ENCODE results near the gene ZFYVE27.

ZFYVE27 gene

GRCh38 chr10:97757471-97757870, 20.5 kb downstream of the ZFYVE27 start:
- no peak for TF ChIP-seq CTCF (IDR thresholded peaks at IDR 0.05; ENCODE audit: extremely low read depth, insufficient read depth, missing control alignments)
- in situ Hi-C loops (cut with MboI; ENCODE audit: low pct_unique_long_range_greater_than_20kb, low sequenced_read_pairs, unreplicated experiment), result no loop called here
- no peak for DNase-seq (ENCODE audit: low spot score)

- DNase-seq (ENCODE audit: low spot score), result peak; percentile 78
- in situ Hi-C loops (cut with MboI; ENCODE audit: low pct_unique_long_range_greater_than_20kb, low sequenced_read_pairs, unreplicated experiment), result no loop called here
- peak; percentile 88 for TF ChIP-seq CTCF (IDR thresholded peaks at IDR 0.05; ENCODE audit: extremely low read depth, insufficient read depth, missing control alignments)
These were observed 22.4 kb downstream of the ZFYVE27 start for GRCh38 chr10:97759158-97759887.

GRCh38 chr10:97759946-97760345, 23.0 kb downstream of the ZFYVE27 start:
- no peak for TF ChIP-seq CTCF (IDR thresholded peaks at IDR 0.05; ENCODE audit: extremely low read depth, insufficient read depth, missing control alignments)
- in situ Hi-C loops (cut with MboI; ENCODE audit: low pct_unique_long_range_greater_than_20kb, low sequenced_read_pairs, unreplicated experiment), result no loop called here
- no peak for DNase-seq (ENCODE audit: low spot score)

- DNase-seq (ENCODE audit: low spot score), result no peak
- TF ChIP-seq CTCF (IDR thresholded peaks at IDR 0.05; ENCODE audit: extremely low read depth, insufficient read depth, missing control alignments), result no peak
- in situ Hi-C loops (cut with MboI; ENCODE audit: low pct_unique_long_range_greater_than_20kb, low sequenced_read_pairs, unreplicated experiment), result no loop called here
These were observed 23.7 kb downstream of the ZFYVE27 start for GRCh38 chr10:97760461-97761257.

- no peak for TF ChIP-seq CTCF (IDR thresholded peaks at IDR 0.05; ENCODE audit: extremely low read depth, insufficient read depth, missing control alignments)
- no peak for DNase-seq (ENCODE audit: low spot score)
- in situ Hi-C loops (cut with MboI; ENCODE audit: low pct_unique_long_range_greater_than_20kb, low sequenced_read_pairs, unreplicated experiment), result no loop called here
These were observed 24.5 kb downstream of the ZFYVE27 start for GRCh38 chr10:97761331-97761865.

- no peak for DNase-seq (ENCODE audit: low spot score)
- TF ChIP-seq CTCF (IDR thresholded peaks at IDR 0.05; ENCODE audit: extremely low read depth, insufficient read depth, missing control alignments), result no peak
- in situ Hi-C loops (cut with MboI; ENCODE audit: low pct_unique_long_range_greater_than_20kb, low sequenced_read_pairs, unreplicated experiment), result no loop called here
These were observed 25.1 kb downstream of the ZFYVE27 start for GRCh38 chr10:97762056-97762455.
